CD4-positive, CD25-positive, alpha-beta regulatory T cell (primary cell): ENCODE results near the gene PIGB. TPM values are rescaled to one million over a fixed set of nuclear protein-coding genes. Genes with fewer than 3 reads are reported as not detected.
"Not testable (repeated sequence)": the region's sequence is repeated elsewhere in the genome, so short reads cannot be mapped to it uniquely, and the experiment has no call there.

Source experiments
- ATAC-seq, 2 donors: fragments of 150-1000 bp; cut with Tn5 transposase; one replicate each; pipeline ENCODE4 v1.10.0; 2021; ENCODE audit warnings: low read depth in 2 of 2, moderate number of reproducible peaks in 2 of 2, moderate library complexity in 1 of 2
- DNase-seq, 3 donors: peaks; one replicate each; pipeline versions ENCODE4 v3.0.0 to v3.0.0-alpha.2; 2012 to 2022; ENCODE audit warnings: mixed read lengths in 1 of 3
- H3K27ac ChIP-seq: one replicate; pipeline ENCODE4 v1.7.0; 2013; ENCODE audit warnings: mild to moderate bottlenecking, low read length; ENCODE audit not compliant: insufficient read depth, poor library complexity, severe bottlenecking
- H3K27me3 ChIP-seq: one replicate; pipeline ENCODE4 v1.7.0; 2013; ENCODE audit warnings: low read length; ENCODE audit not compliant: control insufficient read depth, insufficient read depth
- H3K36me3 ChIP-seq: one replicate; pipeline ENCODE4 v1.7.0; 2013; ENCODE audit warnings: mild to moderate bottlenecking, low read length, moderate library complexity; ENCODE audit not compliant: control insufficient read depth, insufficient read depth
- H3K4me1 ChIP-seq: 2 replicates; pipeline ENCODE4 v1.7.0; 2013; ENCODE audit warnings: mild to moderate bottlenecking, low read length; ENCODE audit not compliant: insufficient read depth, control insufficient read depth, poor library complexity, severe bottlenecking
- H3K4me3 ChIP-seq: one replicate; pipeline ENCODE4 v1.7.0; 2013; ENCODE audit warnings: low read depth, mild to moderate bottlenecking, low read length, moderate library complexity
- H3K9me3 ChIP-seq, 2 experiments: 1 replicate in 1 of 2; 2 replicates in 1 of 2; pipeline ENCODE4 v1.7.0; 2013; ENCODE audit warnings: low read length in 2 of 2, mild to moderate bottlenecking in 1 of 2, moderate library complexity in 1 of 2; ENCODE audit not compliant: control insufficient read depth in 2 of 2
- H3K27ac Mint-ChIP-seq, 3 donors: one replicate each; pipeline ENCODE4 v1.8.0; 2020 to 2022; ENCODE audit warnings: mild to moderate bottlenecking in 3 of 3, mixed read lengths in 3 of 3, moderate library complexity in 2 of 3
- H3K27me3 Mint-ChIP-seq: one replicate; pipeline ENCODE4 v1.8.0; 2022; ENCODE audit warnings: mild to moderate bottlenecking, mixed read lengths
- H3K36me3 Mint-ChIP-seq: one replicate; pipeline ENCODE4 v1.8.0; 2020; ENCODE audit warnings: mixed read lengths
- H3K4me1 Mint-ChIP-seq, 4 donors: one replicate each; pipeline ENCODE4 v1.8.0; 2020 to 2022; ENCODE audit warnings: mixed read lengths in 4 of 4, mild to moderate bottlenecking in 1 of 4
- H3K4me3 Mint-ChIP-seq, 4 donors: one replicate each; pipeline ENCODE4 v1.8.0; 2020 to 2022; ENCODE audit warnings: mild to moderate bottlenecking in 4 of 4, mixed read lengths in 4 of 4, moderate library complexity in 3 of 4
- H3K9me3 Mint-ChIP-seq, 7 donors: one replicate each; pipeline ENCODE4 v1.8.0; 2020 to 2022; ENCODE audit warnings: mixed read lengths in 7 of 7, mild to moderate bottlenecking in 3 of 7, moderate library complexity in 2 of 7
- polyA plus RNA-seq, 4 donors: library from polyadenylated mRNA; unstranded; fragments of 300-500 nt; fragmentation: Illumina TruSeq; gene quantifications; one replicate each; pipeline ENCODE4 v1.2.3, GENCODE V29; 2021
- total RNA-seq: library from RNA; stranded (reverse); gene quantifications from one replicate; pipeline ENCODE4 v1.2.3, GENCODE V29; 2022

Gene PIGB
- total and polyA plus RNA-seq, 5 donors from 2014 or later, result 14.3 to 38.5 (median 17.8) TPM

DNA sequence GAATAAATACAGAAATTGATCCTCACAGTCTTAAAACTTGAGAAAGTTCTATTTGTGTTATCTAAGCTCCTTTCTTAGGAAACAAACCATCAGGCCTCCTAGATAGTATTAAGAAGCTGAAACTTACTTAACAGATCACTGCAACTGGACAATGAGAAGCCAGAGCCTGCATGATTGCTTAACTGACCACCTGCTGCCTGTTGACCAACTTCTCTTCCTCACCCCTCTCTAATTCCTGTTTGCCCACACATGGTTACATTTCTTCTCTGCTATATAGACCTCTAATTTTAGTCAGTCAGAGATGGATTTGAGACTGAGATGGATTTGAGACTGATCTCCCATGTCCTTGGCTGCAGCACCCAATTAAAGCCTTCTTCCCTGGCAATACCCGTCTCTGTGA, 75.7 kb downstream of the PIGB start:
- Histone ChIP-seq H3K27me3 (no peaks in the 10 kb centered on the region), H3K4me3 (no peak overlapping the region), H3K36me3 (peaks cover 3% of the 10 kb centered on the region), H3K4me1 (no peaks in the 10 kb centered on the region), H3K9me3 (no peaks in the 10 kb centered on the region), H3K27ac (no peak overlapping the region)
- H3K36me3 Mint-ChIP-seq, result peaks cover 46% of the 10 kb centered on the region
- no peaks in the 10 kb centered on the region for H3K27me3 Mint-ChIP-seq
- ATAC-seq (no peak), DNase-seq (no peak)
- H3K4me3 Mint-ChIP-seq, result peak overlapping the region in 1 of 4 donors; percentile 28
- peaks cover 0 to 2% (median 0%) of the 10 kb centered on the region in 7 donors for H3K9me3 Mint-ChIP-seq
- H3K4me1 Mint-ChIP-seq, result peaks cover 27 to 46% (median 32%) of the 10 kb centered on the region in 4 donors
- no peak overlapping the region for H3K27ac Mint-ChIP-seq

DNA sequence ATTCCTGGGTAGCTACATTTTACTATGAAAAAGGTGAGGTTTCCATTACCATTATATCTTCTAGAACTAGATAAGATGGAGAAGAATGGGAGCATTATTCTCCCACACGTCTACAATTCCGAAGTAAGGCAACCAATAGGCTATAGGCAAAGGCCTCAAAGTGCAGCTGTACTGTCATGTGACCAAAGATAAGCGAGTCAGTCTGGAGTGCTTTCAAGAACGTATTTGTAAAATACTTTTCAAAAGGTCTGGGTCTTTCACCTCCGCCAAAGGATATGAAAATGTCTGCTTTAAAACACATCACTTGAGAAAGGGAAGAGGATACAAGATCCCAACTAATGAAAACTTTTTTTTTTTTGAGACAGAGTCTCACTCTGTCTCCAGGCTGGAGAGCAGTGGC, 79.2 kb downstream of the PIGB start:
- no peaks in the 10 kb centered on the region for H3K27me3 ChIP-seq
- Mint-ChIP-seq H3K4me3 (no peak overlapping the region), H3K27me3 (no peaks in the 10 kb centered on the region), H3K9me3 (peaks cover 0 to 5% (median 0%) of the 10 kb centered on the region in 7 donors), H3K36me3 (peaks cover 48% of the 10 kb centered on the region), H3K4me1 (peaks cover 46 to 64% (median 47%) of the 10 kb centered on the region in 4 donors), H3K27ac (no peak overlapping the region)
- H3K9me3 ChIP-seq, result no peaks in the 10 kb centered on the region
- H3K36me3 ChIP-seq, result peaks cover 3% of the 10 kb centered on the region
- DNase-seq (no peak), ATAC-seq (no peak)
- no peak overlapping the region for H3K27ac ChIP-seq
- no peak overlapping the region for H3K4me3 ChIP-seq
- H3K4me1 ChIP-seq, result peaks cover 6% of the 10 kb centered on the region

DNA sequence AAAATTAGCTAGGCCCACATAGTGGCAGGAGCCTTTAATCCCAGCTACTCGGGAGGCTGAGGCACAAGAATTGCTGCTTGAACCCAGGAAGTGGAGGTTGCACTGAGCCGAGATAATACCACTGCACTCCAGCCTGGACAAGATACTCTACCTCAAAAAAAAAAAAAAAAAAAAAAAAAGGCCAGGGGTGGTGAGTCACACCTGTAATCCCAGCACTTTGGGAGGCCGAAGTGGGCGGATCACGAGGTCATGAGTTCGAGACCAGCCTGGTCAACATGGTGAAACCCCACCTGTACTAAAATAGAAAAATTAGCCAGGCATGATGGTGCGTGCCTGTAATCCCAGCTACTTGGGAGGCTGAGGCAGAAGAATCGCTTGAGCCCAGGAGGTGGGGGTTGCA, 81.0 kb downstream of the PIGB start:
- H3K36me3 ChIP-seq, H3K4me3 ChIP-seq, H3K27me3 Mint-ChIP-seq, H3K9me3 Mint-ChIP-seq, H3K27ac Mint-ChIP-seq, H3K9me3 ChIP-seq, H3K27me3 ChIP-seq, H3K4me3 Mint-ChIP-seq, DNase-seq, ATAC-seq, H3K27ac ChIP-seq: not testable (repeated sequence)
- H3K4me1 ChIP-seq, result peaks cover 19% of the 10 kb centered on the region
- H3K36me3 Mint-ChIP-seq, result peaks cover 35% of the 10 kb centered on the region
- H3K4me1 Mint-ChIP-seq, result peaks cover 41 to 66% (median 52%) of the 10 kb centered on the region in 4 donors

DNA sequence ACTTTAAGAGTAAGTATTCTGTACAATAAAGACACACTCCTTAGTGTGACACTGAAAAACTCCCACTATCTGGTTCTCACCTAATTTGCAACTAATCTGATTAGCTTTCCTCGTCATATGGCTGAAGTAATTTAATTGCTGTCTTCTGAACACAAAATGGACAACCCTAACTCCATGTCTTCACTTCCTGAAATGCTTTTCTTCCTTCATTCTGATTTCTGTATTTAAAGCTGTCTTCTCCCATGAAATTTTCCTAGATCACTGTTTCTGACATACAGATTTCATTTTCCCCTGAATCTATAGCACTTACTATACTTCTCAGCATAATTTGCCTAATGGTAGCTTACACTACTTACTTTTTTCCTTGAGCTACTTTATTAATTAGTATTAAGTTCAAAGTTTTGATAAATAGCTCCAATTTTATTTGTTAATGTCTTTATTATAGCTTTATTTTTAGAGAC, 82.8 kb downstream of the PIGB start:
- H3K9me3 ChIP-seq, result no peaks in the 10 kb centered on the region
- peaks cover 3% of the 10 kb centered on the region for H3K36me3 ChIP-seq
- no peak overlapping the region for H3K4me3 ChIP-seq
- Mint-ChIP-seq H3K4me3 (no peak overlapping the region), H3K27me3 (no peaks in the 10 kb centered on the region), H3K4me1 (peaks cover 28 to 66% (median 44%) of the 10 kb centered on the region in 4 donors), H3K9me3 (peaks cover 0 to 5% (median 0%) of the 10 kb centered on the region in 7 donors), H3K36me3 (peaks cover 21% of the 10 kb centered on the region), H3K27ac (no peak overlapping the region)
- H3K27ac ChIP-seq, result no peak overlapping the region
- no peak for DNase-seq
- ATAC-seq, result no peak
- peaks cover 24% of the 10 kb centered on the region for H3K4me1 ChIP-seq
- no peaks in the 10 kb centered on the region for H3K27me3 ChIP-seq

DNA sequence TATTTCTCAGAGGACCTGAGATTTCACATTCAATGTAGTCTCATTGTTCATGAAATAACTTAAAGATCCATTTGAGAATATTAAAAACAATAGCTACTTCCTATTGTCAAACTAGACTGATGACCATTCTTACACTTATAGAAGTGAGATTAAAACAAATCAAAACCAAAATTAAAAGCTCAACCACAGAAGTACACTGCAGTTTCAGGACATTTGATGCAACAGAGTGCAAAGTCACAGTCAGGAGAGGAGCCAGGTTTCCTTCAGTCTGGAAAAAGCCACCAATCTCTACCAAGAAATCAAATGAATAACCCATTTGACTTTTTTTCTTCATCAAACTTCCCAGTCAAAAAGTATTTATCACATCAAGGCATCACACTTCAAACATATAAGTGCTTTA, 83.7 kb downstream of the PIGB start:
- H3K27me3 ChIP-seq, result no peaks in the 10 kb centered on the region
- no peaks in the 10 kb centered on the region for H3K9me3 ChIP-seq
- H3K27ac Mint-ChIP-seq, result peak overlapping the region in 1 of 3 donors; percentile 20
- DNase-seq (no peak), ATAC-seq (no peak)
- H3K27ac ChIP-seq, result no peak overlapping the region
- H3K36me3 Mint-ChIP-seq, result peaks cover 15% of the 10 kb centered on the region
- no peak overlapping the region for H3K4me3 ChIP-seq
- H3K27me3 Mint-ChIP-seq, result no peaks in the 10 kb centered on the region
- H3K4me1 Mint-ChIP-seq, result peaks cover 32 to 68% (median 46%) of the 10 kb centered on the region in 4 donors
- H3K4me1 ChIP-seq, result peaks cover 33% of the 10 kb centered on the region
- peak overlapping the region in 2 of 4 donors; percentile 41 to 69 for H3K4me3 Mint-ChIP-seq
- H3K36me3 ChIP-seq, result peaks cover 3% of the 10 kb centered on the region
- peaks cover 0 to 5% (median 0%) of the 10 kb centered on the region in 7 donors for H3K9me3 Mint-ChIP-seq

DNA sequence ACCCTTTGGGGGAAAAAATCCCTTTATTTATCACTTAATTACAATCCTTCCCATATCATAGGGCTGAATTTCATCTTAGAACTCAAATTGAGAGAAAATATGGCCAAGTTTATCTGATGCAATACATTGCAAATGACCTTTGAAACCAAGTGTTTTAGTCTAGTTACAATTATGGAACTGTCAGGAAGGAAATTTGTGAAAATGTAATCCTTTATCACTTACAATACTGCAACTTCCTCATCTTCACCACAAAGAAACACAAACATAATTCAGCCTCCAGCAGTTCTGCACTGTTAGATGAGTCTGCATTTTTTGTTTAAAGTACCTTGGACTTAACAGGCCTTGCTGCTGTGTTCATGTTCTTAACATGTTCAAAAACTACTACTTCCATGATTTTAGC, 84.5 kb downstream of the PIGB start:
- peaks cover 32 to 64% (median 44%) of the 10 kb centered on the region in 4 donors for H3K4me1 Mint-ChIP-seq
- no peak overlapping the region for H3K27ac Mint-ChIP-seq
- peak overlapping the region in 2 of 4 donors; percentile 25 to 72 for H3K4me3 Mint-ChIP-seq
- no peaks in the 10 kb centered on the region for H3K27me3 Mint-ChIP-seq
- H3K9me3 ChIP-seq, result no peaks in the 10 kb centered on the region
- peaks cover 0 to 5% (median 0%) of the 10 kb centered on the region in 7 donors for H3K9me3 Mint-ChIP-seq
- peaks cover 35% of the 10 kb centered on the region for H3K4me1 ChIP-seq
- no peaks in the 10 kb centered on the region for H3K36me3 ChIP-seq
- H3K27ac ChIP-seq, result no peak overlapping the region
- peak overlapping the region; percentile 46 for H3K4me3 ChIP-seq
- ATAC-seq, result no peak
- DNase-seq, result peak in 1 of 3 donors; percentile 39
- H3K36me3 Mint-ChIP-seq, result peaks cover 9% of the 10 kb centered on the region
- no peaks in the 10 kb centered on the region for H3K27me3 ChIP-seq

Other genes starting within 250 kb of the PIGB start
- gene RSL24D1, start 122.3 kb upstream of the PIGB start, total RNA-seq, result 121 TPM
- gene RSL24D1, start 122.3 kb upstream of the PIGB start, polyA plus RNA-seq, result 100 to 1,000 TPM in 3 of 4 donors, 10 to 100 TPM in 1; 85.4 to 118 (median 104) TPM
- gene RAB27A, start 29.4 kb upstream of the PIGB start, total RNA-seq, result 34.0 TPM
- 10 to 100 TPM; 39.1 to 69.2 (median 46.1) TPM for gene RAB27A, start 29.4 kb upstream of the PIGB start, polyA plus RNA-seq
- gene PIGBOS1, start 99 bp upstream of the PIGB start, total RNA-seq, result 9.4 TPM
- 10 to 100 TPM; 49.9 to 63.0 (median 56.1) TPM for gene PIGBOS1, start 99 bp upstream of the PIGB start, polyA plus RNA-seq
- 28.7 TPM for gene CCPG1, start 89.1 kb downstream of the PIGB start, total RNA-seq
- gene CCPG1, start 89.1 kb downstream of the PIGB start, polyA plus RNA-seq, result 10 to 100 TPM; 33.8 to 50.9 (median 39.3) TPM
- not detected for gene PIERCE2, start 89.3 kb downstream of the PIGB start, total RNA-seq
- gene PIERCE2, start 89.3 kb downstream of the PIGB start, polyA plus RNA-seq, result under 1 TPM in 2 of 4 donors, not detected in 2; 0.76 to 0.89 TPM
- gene DNAAF4, start 189.0 kb downstream of the PIGB start, total RNA-seq, result 1.2 TPM
- 1 to 10 TPM in 3 of 4 donors, under 1 TPM in 1; 0.80 to 1.6 (median 1.1) TPM for gene DNAAF4, start 189.0 kb downstream of the PIGB start, polyA plus RNA-seq